Tibial nerve (tissue), 4 donors: ENCODE measurements around the gene GSG1L.

Experiments used
- EP300 ChIP-seq, 2 donors: sonication (generic); formaldehyde crosslinking; IDR thresholded peaks; one replicate each; pipeline ENCODE4 v1.6.1; 2017; ENCODE audit warnings: antibody characterized with exemption in 2 of 2, mild to moderate bottlenecking in 1 of 2
- POLR2A ChIP-seq, 2 donors: fragments of 450-650 bp; IDR thresholded peaks; one replicate each; pipeline ENCODE4 v1.6.1; 2017; ENCODE audit warnings: antibody characterized with exemption in 2 of 2, mild to moderate bottlenecking in 2 of 2, moderate library complexity in 2 of 2
- TF ChIP-seq, protein P1 (sequence below), 5 experiments: fragments of 200-600 bp in 3 of 5; fragments of 450-650 bp in 2 of 5; sonication (generic) in 3 of 5; IDR thresholded peaks; one replicate each; pipeline ENCODE4 v1.5.1; 2016 to 2019; ENCODE audit warnings: antibody characterized with exemption in 5 of 5, mild to moderate bottlenecking in 3 of 5, moderate library complexity in 2 of 5

- TF ChIP-seq POLR2A (IDR thresholded peaks at IDR 0.05) (no peak), EP300 (IDR thresholded peaks at IDR 0.05) (no peak)
- TF ChIP-seq, protein P1, sequence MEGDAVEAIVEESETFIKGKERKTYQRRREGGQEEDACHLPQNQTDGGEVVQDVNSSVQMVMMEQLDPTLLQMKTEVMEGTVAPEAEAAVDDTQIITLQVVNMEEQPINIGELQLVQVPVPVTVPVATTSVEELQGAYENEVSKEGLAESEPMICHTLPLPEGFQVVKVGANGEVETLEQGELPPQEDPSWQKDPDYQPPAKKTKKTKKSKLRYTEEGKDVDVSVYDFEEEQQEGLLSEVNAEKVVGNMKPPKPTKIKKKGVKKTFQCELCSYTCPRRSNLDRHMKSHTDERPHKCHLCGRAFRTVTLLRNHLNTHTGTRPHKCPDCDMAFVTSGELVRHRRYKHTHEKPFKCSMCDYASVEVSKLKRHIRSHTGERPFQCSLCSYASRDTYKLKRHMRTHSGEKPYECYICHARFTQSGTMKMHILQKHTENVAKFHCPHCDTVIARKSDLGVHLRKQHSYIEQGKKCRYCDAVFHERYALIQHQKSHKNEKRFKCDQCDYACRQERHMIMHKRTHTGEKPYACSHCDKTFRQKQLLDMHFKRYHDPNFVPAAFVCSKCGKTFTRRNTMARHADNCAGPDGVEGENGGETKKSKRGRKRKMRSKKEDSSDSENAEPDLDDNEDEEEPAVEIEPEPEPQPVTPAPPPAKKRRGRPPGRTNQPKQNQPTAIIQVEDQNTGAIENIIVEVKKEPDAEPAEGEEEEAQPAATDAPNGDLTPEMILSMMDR (IDR thresholded peaks at IDR 0.05) = no peak
Measured at GRCh38 chr16:27869411-27869810, 194.1 kb downstream of the GSG1L start.
